K562 (cell line): Measurements from ENCODE around the gene CAVIN1. TPM values are rescaled to one million over a fixed set of nuclear protein-coding genes. Genes with fewer than 3 reads are reported as not detected.

Source experiments
- BRD9 ChIP-seq: fragments of 450-650 bp; IDR thresholded peaks from 2 replicates; pipeline ENCODE4 v1.6.1; 2018; ENCODE audit warnings: low read depth; ENCODE audit not compliant: partially characterized antibody
- CEBPG ChIP-seq, 3 experiments: fragments of 200-800 bp in 1 of 3; sonication (Bioruptor generic) in 1 of 3; sonication (generic) in 1 of 3; formaldehyde crosslinking in 1 of 3; IDR thresholded peaks in 2 of 3; conservative IDR thresholded peaks in 1 of 3; 2 replicates each; pipeline versions ENCODE4 v1.6.1 to v1.8.0; 2016 to 2022; ENCODE audit warnings: missing compliant biosample characterization in 2 of 3, missing genetic modification characterization in 2 of 3, mild to moderate bottlenecking in 1 of 3, missing genetic modification reagents in 1 of 3
- DMBX1 ChIP-seq: fragments of 250-450 bp; sonication (Bioruptor Pico); IDR thresholded peaks from 2 replicates; pipeline ENCODE4 v1.8.0; 2022; ENCODE audit warnings: inconsistent platforms, mild to moderate bottlenecking, moderate library complexity, borderline replicate concordance
- E2F6 ChIP-seq, 2 experiments: IDR thresholded peaks; 2 replicates each; pipeline ENCODE4 v1.6.1; 2011; ENCODE audit warnings: borderline replicate concordance in 1 of 2, control low read depth in 1 of 2, low read depth in 1 of 2, low read length in 1 of 2, mild to moderate bottlenecking in 1 of 2, mixed read lengths in 1 of 2, moderate library complexity in 1 of 2; ENCODE audit not compliant: insufficient read depth in 1 of 2, insufficient read length in 1 of 2, poor library complexity in 1 of 2, severe bottlenecking in 1 of 2; ENCODE audit errors: extremely low read depth in 1 of 2
- FIP1L1 ChIP-seq: fragments of 200-400 bp; formaldehyde crosslinking; IDR thresholded peaks from 2 replicates; pipeline ENCODE4 v1.6.1; 2018; ENCODE audit warnings: mild to moderate bottlenecking, low read depth, low read length; ENCODE audit not compliant: poor library complexity, severe bottlenecking
- KDM2B ChIP-seq: fragments of 250-450 bp; sonication (Bioruptor Pico); IDR thresholded peaks from 2 replicates; pipeline ENCODE4 v1.8.0; 2021; ENCODE audit warnings: mild to moderate bottlenecking, moderate library complexity
- NCOA1 ChIP-seq: fragments of 450-650 bp; IDR thresholded peaks from 2 replicates; pipeline ENCODE4 v1.6.1; 2016; ENCODE audit warnings: low read depth
- NR2C2 ChIP-seq, 2 experiments: fragments of 200-800 bp in 1 of 2; sonication (Bioruptor generic) in 1 of 2; sonication (generic) in 1 of 2; formaldehyde crosslinking in 1 of 2; IDR thresholded peaks; 2 replicates each; pipeline versions ENCODE4 v1.6.1 to v1.8.0; 2016 to 2022; ENCODE audit warnings: mild to moderate bottlenecking in 1 of 2, missing compliant biosample characterization in 1 of 2, missing genetic modification characterization in 1 of 2, missing genetic modification reagents in 1 of 2
- NR2F6 ChIP-seq: fragments of 450-650 bp; formaldehyde crosslinking; IDR thresholded peaks from 2 replicates; pipeline ENCODE4 v1.4.0; 2020; ENCODE audit warnings: mild to moderate bottlenecking
- SREBF1 ChIP-seq: fragments of 150-350 bp; IDR thresholded peaks from 2 replicates; pipeline ENCODE4 v1.6.1; 2014; ENCODE audit warnings: antibody characterized with exemption, low read depth, low read length, borderline replicate concordance
- XRCC3 ChIP-seq: fragments of 450-650 bp; IDR thresholded peaks from 2 replicates; pipeline ENCODE4 v1.6.1; 2017; ENCODE audit warnings: mild to moderate bottlenecking, moderate library complexity
- ZC3H4 ChIP-seq: sonication (generic); formaldehyde crosslinking; IDR thresholded peaks from 2 replicates; pipeline ENCODE4 v1.9.0; 2021; ENCODE audit warnings: missing genetic modification reagents, borderline replicate concordance
- ZNF324 ChIP-seq: fragments of 250-450 bp; sonication (Bioruptor Pico); IDR thresholded peaks from 2 replicates; pipeline ENCODE4 v1.4.0; 2020; ENCODE audit warnings: mild to moderate bottlenecking
- ZNF780A ChIP-seq: fragments of 250-450 bp; sonication (Bioruptor Pico); IDR thresholded peaks from 2 replicates; pipeline ENCODE4 v1.5.0; 2021; ENCODE audit warnings: mild to moderate bottlenecking
- polyA plus RNA-seq, 8 experiments: library from polyadenylated mRNA; depleted of rRNA in 4 of 8; stranded (reverse) in 5 of 8; unstranded in 3 of 8; fragments of >200 nt; fragmentation: Nextera tagmentation in 2 of 8; fragmentation: Illumina TruSeq in 1 of 8; extraction: Ambion mirVana in 2 of 8; extraction: Trizol in 1 of 8; gene quantifications; 2 replicates each; pipeline versions ENCODE4 v1.2.1 to v1.2.3, GENCODE V29; 2011 to 2014; ENCODE audit warnings: inconsistent platforms in 1 of 8, missing spikeins in 1 of 8
- total RNA-seq, 7 experiments: library from RNA; depleted of rRNA in 6 of 7; stranded (reverse); fragments of >200 nt in 6 of 7; fragmentation: Illumina TruSeq in 2 of 7; extraction: Trizol in 2 of 7; gene quantifications; 2 replicates each; pipeline versions ENCODE4 v1.2.1 to v1.2.3, GENCODE V29; 2011 to 2021; ENCODE audit warnings: low replicate concordance in 1 of 7
- TF ChIP-seq, protein P1 (sequence below), 2 experiments: fragments of 450-650 bp; IDR thresholded peaks; 2 replicates each; pipeline ENCODE4 v1.6.1; 2016
- TF ChIP-seq, protein P2 (sequence below): fragments of 450-650 bp; IDR thresholded peaks from 2 replicates; pipeline ENCODE4 v1.6.1; 2017; ENCODE audit warnings: antibody characterized with exemption, mild to moderate bottlenecking
- TF ChIP-seq, protein P3 (sequence below): fragments of 450-650 bp; IDR thresholded peaks from 2 replicates; pipeline ENCODE4 v1.6.1; 2016; ENCODE audit warnings: antibody characterized with exemption

The CAVIN1 gene
- total and polyA plus RNA-seq, 9 of the 15 experiments (the other 6 are each of a cell fraction or from before 2014, with no cell fraction given) = 6.8 to 162 (median 74.5) TPM

DNA sequence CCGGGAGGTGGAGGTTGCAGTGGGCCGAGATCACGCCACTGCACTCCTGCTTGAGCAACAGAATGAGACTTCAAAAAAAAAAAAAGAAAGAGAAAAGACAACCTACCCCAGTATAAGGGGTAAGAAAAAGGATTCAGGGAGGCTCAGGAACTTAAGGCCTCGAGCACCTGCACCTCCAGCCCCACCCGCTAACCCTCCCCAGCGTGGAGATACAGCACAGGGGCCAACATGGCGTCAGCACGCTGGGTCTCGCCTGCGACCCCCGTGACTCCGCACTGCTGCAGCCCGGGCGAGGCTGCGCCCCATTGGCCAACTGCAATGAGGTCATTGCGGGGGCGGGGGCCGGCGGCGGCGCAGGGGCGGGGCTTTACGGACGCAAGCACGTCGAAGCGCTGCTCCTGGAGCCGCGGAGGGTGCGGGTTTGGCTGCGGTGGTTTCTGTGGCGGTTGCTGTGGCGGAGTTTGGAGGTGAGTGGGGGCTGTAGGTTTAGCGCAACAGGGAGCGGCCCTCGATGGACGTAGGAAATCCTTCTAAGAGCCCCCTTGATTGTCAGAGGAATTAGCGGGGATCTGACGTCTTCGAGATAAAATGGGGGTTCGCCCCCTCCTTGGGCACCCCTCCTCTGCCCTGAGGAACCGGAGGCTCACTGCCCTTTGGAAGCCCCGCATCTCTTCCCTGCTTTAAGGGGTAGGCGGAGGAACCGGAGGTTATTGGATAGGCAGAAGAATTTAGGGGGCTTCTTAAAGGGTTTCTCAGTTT is 35.6 kb upstream of the CAVIN1 start, which contains the start of gene ATP6V0A1 (continued):
- TF ChIP-seq NR2F6 (CRISPR knock-in tag) (no peak), KDM2B (CRISPR knock-in tag) (no peak), ZNF324 (CRISPR knock-in tag) (no peak), BRD9 (peak; percentile 71), ZNF780A (CRISPR knock-in tag) (no peak), ZC3H4 (no peak), E2F6 (IDR thresholded peaks at IDR 0.05; ENCODE audit: borderline replicate concordance in 1 of 2, extremely low read depth in 1 of 2, insufficient read depth in 1 of 2, insufficient read length in 1 of 2, low read depth in 1 of 2, low read length in 1 of 2, poor library complexity in 1 of 2, severe bottlenecking in 1 of 2) (peak; percentile 76), NCOA1 (no peak; the same call in 1 of the 2 replicates), FIP1L1 (no peak), DMBX1 (CRISPR knock-in tag) (peak; percentile 40; the same call in 1 of the 2 replicates), CEBPG (CRISPR knock-in tag; IDR thresholded peaks at IDR 0.05) (peak; percentile 38; the same call in 1 of the 2 replicates), CEBPG (tag; conservative IDR thresholded peaks at IDR 0.05 in 1 of 2, IDR thresholded peaks at IDR 0.05 in 1 of 2) (peak in 1 of 2 experiments; percentile 68; a peak in 1 of 4 replicates), XRCC3 (no peak), NR2C2 (CRISPR knock-in tag; IDR thresholded peaks at IDR 0.05) (no peak), NR2C2 (tag; IDR thresholded peaks at IDR 0.05) (peak; percentile 75), SREBF1 (no peak)
- TF ChIP-seq, protein P1, sequence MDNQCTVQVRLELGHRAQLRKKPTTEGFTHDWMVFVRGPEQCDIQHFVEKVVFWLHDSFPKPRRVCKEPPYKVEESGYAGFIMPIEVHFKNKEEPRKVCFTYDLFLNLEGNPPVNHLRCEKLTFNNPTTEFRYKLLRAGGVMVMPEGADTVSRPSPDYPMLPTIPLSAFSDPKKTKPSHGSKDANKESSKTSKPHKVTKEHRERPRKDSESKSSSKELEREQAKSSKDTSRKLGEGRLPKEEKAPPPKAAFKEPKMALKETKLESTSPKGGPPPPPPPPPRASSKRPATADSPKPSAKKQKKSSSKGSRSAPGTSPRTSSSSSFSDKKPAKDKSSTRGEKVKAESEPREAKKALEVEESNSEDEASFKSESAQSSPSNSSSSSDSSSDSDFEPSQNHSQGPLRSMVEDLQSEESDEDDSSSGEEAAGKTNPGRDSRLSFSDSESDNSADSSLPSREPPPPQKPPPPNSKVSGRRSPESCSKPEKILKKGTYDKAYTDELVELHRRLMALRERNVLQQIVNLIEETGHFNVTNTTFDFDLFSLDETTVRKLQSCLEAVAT (IDR thresholded peaks at IDR 0.05) = 0 out of 4 replicates have a peak, but pooled peaks of 1 of the 2 experiments have one; percentile 5
- TF ChIP-seq, protein P2, sequence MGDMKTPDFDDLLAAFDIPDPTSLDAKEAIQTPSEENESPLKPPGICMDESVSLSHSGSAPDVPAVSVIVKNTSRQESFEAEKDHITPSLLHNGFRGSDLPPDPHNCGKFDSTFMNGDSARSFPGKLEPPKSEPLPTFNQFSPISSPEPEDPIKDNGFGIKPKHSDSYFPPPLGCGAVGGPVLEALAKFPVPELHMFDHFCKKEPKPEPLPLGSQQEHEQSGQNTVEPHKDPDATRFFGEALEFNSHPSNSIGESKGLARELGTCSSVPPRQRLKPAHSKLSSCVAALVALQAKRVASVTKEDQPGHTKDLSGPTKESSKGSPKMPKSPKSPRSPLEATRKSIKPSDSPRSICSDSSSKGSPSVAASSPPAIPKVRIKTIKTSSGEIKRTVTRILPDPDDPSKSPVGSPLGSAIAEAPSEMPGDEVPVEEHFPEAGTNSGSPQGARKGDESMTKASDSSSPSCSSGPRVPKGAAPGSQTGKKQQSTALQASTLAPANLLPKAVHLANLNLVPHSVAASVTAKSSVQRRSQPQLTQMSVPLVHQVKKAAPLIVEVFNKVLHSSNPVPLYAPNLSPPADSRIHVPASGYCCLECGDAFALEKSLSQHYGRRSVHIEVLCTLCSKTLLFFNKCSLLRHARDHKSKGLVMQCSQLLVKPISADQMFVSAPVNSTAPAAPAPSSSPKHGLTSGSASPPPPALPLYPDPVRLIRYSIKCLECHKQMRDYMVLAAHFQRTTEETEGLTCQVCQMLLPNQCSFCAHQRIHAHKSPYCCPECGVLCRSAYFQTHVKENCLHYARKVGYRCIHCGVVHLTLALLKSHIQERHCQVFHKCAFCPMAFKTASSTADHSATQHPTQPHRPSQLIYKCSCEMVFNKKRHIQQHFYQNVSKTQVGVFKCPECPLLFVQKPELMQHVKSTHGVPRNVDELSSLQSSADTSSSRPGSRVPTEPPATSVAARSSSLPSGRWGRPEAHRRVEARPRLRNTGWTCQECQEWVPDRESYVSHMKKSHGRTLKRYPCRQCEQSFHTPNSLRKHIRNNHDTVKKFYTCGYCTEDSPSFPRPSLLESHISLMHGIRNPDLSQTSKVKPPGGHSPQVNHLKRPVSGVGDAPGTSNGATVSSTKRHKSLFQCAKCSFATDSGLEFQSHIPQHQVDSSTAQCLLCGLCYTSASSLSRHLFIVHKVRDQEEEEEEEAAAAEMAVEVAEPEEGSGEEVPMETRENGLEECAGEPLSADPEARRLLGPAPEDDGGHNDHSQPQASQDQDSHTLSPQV = peak; percentile 68
- TF ChIP-seq, protein P3, sequence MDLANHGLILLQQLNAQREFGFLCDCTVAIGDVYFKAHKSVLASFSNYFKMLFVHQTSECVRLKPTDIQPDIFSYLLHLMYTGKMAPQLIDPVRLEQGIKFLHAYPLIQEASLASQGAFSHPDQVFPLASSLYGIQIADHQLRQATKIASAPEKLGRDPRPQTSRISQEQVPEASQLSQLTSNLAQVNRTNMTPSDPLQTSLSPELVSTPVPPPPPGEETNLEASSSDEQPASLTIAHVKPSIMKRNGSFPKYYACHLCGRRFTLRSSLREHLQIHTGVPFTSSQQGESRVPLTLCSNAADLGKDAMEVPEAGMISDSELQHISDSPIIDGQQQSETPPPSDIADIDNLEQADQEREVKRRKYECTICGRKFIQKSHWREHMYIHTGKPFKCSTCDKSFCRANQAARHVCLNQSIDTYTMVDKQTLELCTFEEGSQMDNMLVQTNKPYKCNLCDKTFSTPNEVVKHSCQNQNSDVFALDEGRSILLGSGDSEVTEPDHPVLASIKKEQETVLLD = peak; percentile 79
